ENCODE results near the gene LITAF. TPM values are rescaled to one million over a fixed set of nuclear protein-coding genes. Genes with fewer than 3 reads are reported as not detected.

The LITAF gene
- total and polyA plus RNA-seq, 2 experiments from 2014 or later = 83.2 to 150 TPM

DNA sequence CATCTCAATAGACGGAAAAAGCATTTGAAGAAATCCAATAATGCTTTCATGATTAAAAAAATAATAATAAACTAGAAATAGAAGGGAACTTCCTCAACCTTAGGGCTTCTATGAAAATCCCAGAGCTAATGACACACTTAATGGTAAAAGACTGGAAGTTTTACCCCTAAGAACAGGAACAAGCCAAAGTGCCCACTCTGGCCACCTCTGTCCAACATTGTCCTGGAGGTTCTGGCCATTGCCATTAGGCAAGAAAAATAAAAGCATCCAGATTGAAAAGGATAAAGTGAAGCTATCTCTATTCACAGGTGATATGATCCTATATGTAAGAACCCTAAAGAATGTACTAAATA is 2.5 kb upstream of the LITAF start:
- H3K36me3 ChIP-seq (ENCODE audit: low read depth) = no peaks in the 10 kb centered on the region
- no peak overlapping the region for H3K4me3 ChIP-seq
- H3K9ac ChIP-seq = no peak overlapping the region
- H3K79me2 ChIP-seq (ENCODE audit: insufficient read depth) = peaks cover 34% of the 10 kb centered on the region
- H3K4me2 ChIP-seq (ENCODE audit: unreplicated experiment) = no peak overlapping the region
- H3K4me1 ChIP-seq (ENCODE audit: insufficient read depth) = peaks cover 15% of the 10 kb centered on the region
- H4K20me1 ChIP-seq (ENCODE audit: insufficient read depth) = no peaks in the 10 kb centered on the region; the same call in 1 of the 2 replicates
- TF ChIP-seq EZH2phosphoT487 (IDR thresholded peaks at IDR 0.05; ENCODE audit: insufficient read depth, low read depth) = no peak
- no peak for TF ChIP-seq EZH2 (IDR thresholded peaks at IDR 0.05; ENCODE audit: insufficient read depth, poor library complexity, severe bottlenecking)
- no peaks in the 10 kb centered on the region for H3K9me3 ChIP-seq (ENCODE audit: low read depth)
- peaks cover 16% of the 10 kb centered on the region; the same call in 1 of the 2 replicates for H3F3A ChIP-seq (ENCODE audit: insufficient read depth)
- DNase-seq = no peak
- no peak overlapping the region for H2AFZ ChIP-seq
- H3K27me3 ChIP-seq (replicated peaks; ENCODE audit: insufficient read depth) = no peaks in the 10 kb centered on the region
- in situ Hi-C loops (cut with MboI) = no loop called here
- no peaks in the 10 kb centered on the region for H3K9me2 ChIP-seq (ENCODE audit: insufficient read depth)
- H3K27ac ChIP-seq = no peak overlapping the region
- 87 to 95% methylated on average over 1 of the region's 1 CpG for WGBS, 2 experiments (ENCODE audit: low coverage in 1 of 2, low lambda C conversion rate in 2 of 2, missing lambda C conversion rate in 2 of 2)

- Histone ChIP-seq H3K9me2 (ENCODE audit: insufficient read depth) (no peaks in the 10 kb centered on the region), H3K27me3 (replicated peaks; ENCODE audit: insufficient read depth) (no peaks in the 10 kb centered on the region), H3K27ac (no peak overlapping the region), H3K79me2 (ENCODE audit: insufficient read depth) (peaks cover 40% of the 10 kb centered on the region), H4K20me1 (ENCODE audit: insufficient read depth) (no peaks in the 10 kb centered on the region; the same call in 1 of the 2 replicates), H2AFZ (no peak overlapping the region), H3K4me2 (ENCODE audit: unreplicated experiment) (no peak overlapping the region), H3K9ac (no peak overlapping the region), H3K4me1 (ENCODE audit: insufficient read depth) (peaks cover 20% of the 10 kb centered on the region), H3K4me3 (no peak overlapping the region), H3F3A (ENCODE audit: insufficient read depth) (peaks cover 20% of the 10 kb centered on the region), H3K9me3 (ENCODE audit: low read depth) (no peaks in the 10 kb centered on the region), H3K36me3 (ENCODE audit: low read depth) (no peaks in the 10 kb centered on the region)
- in situ Hi-C loops (cut with MboI) = no loop called here
- TF ChIP-seq EZH2phosphoT487 (IDR thresholded peaks at IDR 0.05; ENCODE audit: insufficient read depth, low read depth) = no peak
- TF ChIP-seq EZH2 (IDR thresholded peaks at IDR 0.05; ENCODE audit: insufficient read depth, poor library complexity, severe bottlenecking) = no peak
- 91% methylated on average over 7 of the region's 7 CpGs for WGBS, 2 experiments (ENCODE audit: low coverage in 1 of 2, low lambda C conversion rate in 2 of 2, missing lambda C conversion rate in 2 of 2)
- DNase-seq = no peak
Observed at GRCh38 chr16:11588321-11589197, 1.8 kb upstream of the LITAF start.

- 69 to 73% methylated on average over 13 to 14 of the region's 14 CpGs for WGBS, 2 experiments (ENCODE audit: low coverage in 1 of 2, low lambda C conversion rate in 2 of 2, missing lambda C conversion rate in 2 of 2)
Observed at GRCh38 chr16:11587643-11588247, 1.0 kb upstream of the LITAF start.

DNA sequence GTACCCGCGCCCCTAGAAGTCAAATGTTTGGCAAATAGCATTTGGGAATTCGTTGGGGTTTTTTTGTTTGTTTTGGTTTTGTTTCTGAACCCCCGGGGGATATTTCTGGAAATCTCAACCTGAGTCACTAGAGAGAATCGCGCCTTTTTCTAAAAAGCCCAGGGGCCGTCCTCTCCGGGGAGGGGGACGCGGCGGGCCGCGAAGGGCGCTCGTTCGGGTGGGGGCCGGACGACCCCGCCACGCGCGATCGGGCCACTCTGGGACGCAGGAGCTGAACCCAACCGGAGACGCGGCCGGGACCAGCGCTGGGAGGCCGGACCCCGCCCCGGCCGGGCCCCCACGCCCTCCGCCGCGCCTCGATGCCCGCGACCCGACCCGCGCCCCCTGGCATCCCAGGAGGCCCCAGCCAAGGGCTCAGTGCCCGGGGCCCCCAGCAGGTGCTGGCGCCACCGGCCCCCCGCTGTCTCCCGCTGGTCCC is 302 bp downstream of the LITAF start:
- Histone ChIP-seq H3K27ac (peak overlapping the region; percentile 72), H2AFZ (peak overlapping the region; percentile 16; the same call in 1 of the 2 replicates), H3K27me3 (replicated peaks; ENCODE audit: insufficient read depth) (no peaks in the 10 kb centered on the region), H3K79me2 (ENCODE audit: insufficient read depth) (peaks cover 61% of the 10 kb centered on the region), H4K20me1 (ENCODE audit: insufficient read depth) (peaks cover 7% of the 10 kb centered on the region; the same call in 1 of the 2 replicates), H3K9me3 (ENCODE audit: low read depth) (no peaks in the 10 kb centered on the region), H3K4me3 (peak overlapping the region; percentile 86), H3K4me2 (ENCODE audit: unreplicated experiment) (peak overlapping the region; percentile 96), H3F3A (ENCODE audit: insufficient read depth) (peaks cover 37% of the 10 kb centered on the region), H3K9me2 (ENCODE audit: insufficient read depth) (no peaks in the 10 kb centered on the region), H3K4me1 (ENCODE audit: insufficient read depth) (peaks cover 40% of the 10 kb centered on the region), H3K9ac (peak overlapping the region; percentile 95), H3K36me3 (ENCODE audit: low read depth) (no peaks in the 10 kb centered on the region)
- in situ Hi-C loops (cut with MboI) = no loop called here
- peak; percentile 44 for DNase-seq
- TF ChIP-seq EZH2phosphoT487 (IDR thresholded peaks at IDR 0.05; ENCODE audit: insufficient read depth, low read depth) = no peak
- WGBS, 2 experiments (ENCODE audit: low coverage in 1 of 2, low lambda C conversion rate in 2 of 2, missing lambda C conversion rate in 2 of 2) = 5 to 6% methylated on average over 18 to 19 of the region's 48 CpGs

More at GRCh38 chr16:11587643-11588247, 1.0 kb upstream of the LITAF start:
- Histone ChIP-seq H3K79me2 (ENCODE audit: insufficient read depth) (peaks cover 48% of the 10 kb centered on the region), H3K9ac (peak overlapping the region; percentile 95), H3F3A (ENCODE audit: insufficient read depth) (peaks cover 25% of the 10 kb centered on the region), H3K27me3 (replicated peaks; ENCODE audit: insufficient read depth) (no peaks in the 10 kb centered on the region), H3K9me2 (ENCODE audit: insufficient read depth) (no peaks in the 10 kb centered on the region), H4K20me1 (ENCODE audit: insufficient read depth) (peaks cover 1% of the 10 kb centered on the region; the same call in 1 of the 2 replicates), H3K36me3 (ENCODE audit: low read depth) (no peaks in the 10 kb centered on the region), H3K9me3 (ENCODE audit: low read depth) (no peaks in the 10 kb centered on the region), H3K27ac (peak overlapping the region; percentile 72), H3K4me1 (ENCODE audit: insufficient read depth) (peaks cover 28% of the 10 kb centered on the region), H2AFZ (peak overlapping the region; percentile 89), H3K4me2 (ENCODE audit: unreplicated experiment) (peak overlapping the region; percentile 85), H3K4me3 (peak overlapping the region; percentile 86)
- in situ Hi-C loops (cut with MboI) = no loop called here
- no peak for DNase-seq
- TF ChIP-seq EZH2phosphoT487 (IDR thresholded peaks at IDR 0.05; ENCODE audit: insufficient read depth, low read depth) = no peak
- TF ChIP-seq EZH2 (IDR thresholded peaks at IDR 0.05; ENCODE audit: insufficient read depth, poor library complexity, severe bottlenecking) = no peak
